HG03520 (cell line): Measurements from ENCODE around the gene TFEB.

Experiments used
- ATAC-seq: cut with Tn5 transposase; IDR thresholded peaks from one replicate; pipeline ENCODE4 v1.9.1; 2021; ENCODE audit warnings: mild to moderate bottlenecking, moderate library complexity; ENCODE audit not compliant: unreplicated experiment

The TFEB gene

DNA sequence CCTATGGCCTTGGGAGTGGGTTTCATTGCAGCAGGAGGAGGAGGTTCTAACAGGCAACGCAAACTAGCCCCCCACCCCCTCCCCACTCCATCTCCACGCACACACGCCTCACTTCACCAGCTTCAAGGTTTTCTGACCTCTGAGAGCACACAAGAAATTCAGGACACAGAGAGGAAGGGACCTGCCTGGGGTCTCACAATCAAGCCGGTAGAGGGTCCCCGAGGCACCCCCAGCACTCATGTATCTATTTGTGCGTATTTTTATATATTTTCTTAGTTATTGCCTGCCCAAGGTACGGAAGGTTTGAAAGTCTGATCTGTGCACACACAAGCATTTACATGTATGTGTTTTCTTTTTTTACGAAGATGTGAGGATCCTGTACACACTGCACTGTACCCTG, 80.2 kb downstream of the TFEB start:
- ATAC-seq, result no peak

DNA sequence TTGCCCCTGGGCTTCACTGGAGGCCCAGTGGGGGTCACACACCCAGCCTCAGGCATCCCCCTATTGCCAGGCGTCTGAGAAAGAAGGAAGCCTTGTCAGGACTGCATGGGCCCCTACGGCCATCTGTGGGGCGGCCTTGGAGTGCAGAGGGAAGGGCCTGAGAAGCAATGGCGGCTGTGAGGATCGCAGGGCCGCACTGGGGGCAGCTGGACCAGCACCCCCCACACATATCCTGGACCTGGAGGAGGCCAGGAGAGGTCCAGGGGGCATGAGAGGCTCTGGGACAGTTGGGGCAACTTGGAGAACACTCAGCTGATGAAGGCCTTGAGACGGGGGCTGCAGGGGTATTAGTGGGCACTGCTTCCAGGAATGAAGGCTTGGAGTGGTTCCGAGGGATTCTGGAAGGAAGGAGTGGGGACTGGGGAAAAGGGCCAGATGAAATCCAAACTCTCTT, 80.7 kb downstream of the TFEB start:
- no peak for ATAC-seq

DNA sequence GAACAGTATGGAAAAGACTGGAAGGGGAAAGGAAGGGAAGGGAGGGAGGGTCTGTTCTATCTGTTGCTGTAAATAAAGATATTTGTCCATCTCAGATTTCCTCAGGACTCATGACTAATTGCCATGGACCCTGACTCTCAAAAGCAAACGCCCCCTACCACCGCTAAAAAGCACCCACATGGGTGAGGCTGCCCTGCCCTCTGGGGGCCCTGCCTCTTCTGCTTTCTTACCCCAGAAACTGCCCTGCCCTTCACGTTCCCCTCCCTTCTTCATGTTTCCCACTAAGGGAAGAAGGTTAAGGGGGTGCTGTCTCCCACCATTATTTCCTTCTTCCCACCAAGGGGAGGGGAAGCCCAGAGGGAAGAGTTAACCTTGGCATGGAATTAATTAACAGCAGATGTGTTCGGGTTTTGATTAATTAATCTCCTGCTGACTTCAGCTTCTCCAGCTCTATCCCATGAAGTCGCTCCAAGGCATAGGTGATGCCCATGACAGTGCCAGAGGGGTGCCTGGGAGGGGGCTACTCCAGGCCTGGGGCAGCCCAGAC, 81.2 kb downstream of the TFEB start:
- ATAC-seq, result no peak

DNA sequence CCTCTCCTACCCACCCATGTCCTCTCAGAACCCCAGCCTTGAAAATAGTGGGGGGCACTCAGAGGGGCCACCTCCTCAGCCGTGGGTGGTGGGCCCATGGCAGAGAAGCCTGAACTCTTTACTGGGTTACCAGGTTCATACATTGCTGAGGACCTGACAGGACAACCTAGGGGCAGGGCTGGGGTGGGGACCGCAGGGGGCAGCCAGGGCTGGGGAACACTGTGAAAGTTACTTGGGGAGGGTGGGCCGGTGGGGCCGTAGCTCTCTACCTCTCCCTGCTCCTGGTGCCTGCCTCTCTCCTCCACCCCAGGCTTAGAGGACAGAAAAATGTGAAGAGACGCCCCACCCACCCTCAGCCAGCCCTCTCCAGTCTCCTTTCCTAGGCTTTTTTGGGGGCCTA, 81.7 kb downstream of the TFEB start:
- ATAC-seq, result no peak

DNA sequence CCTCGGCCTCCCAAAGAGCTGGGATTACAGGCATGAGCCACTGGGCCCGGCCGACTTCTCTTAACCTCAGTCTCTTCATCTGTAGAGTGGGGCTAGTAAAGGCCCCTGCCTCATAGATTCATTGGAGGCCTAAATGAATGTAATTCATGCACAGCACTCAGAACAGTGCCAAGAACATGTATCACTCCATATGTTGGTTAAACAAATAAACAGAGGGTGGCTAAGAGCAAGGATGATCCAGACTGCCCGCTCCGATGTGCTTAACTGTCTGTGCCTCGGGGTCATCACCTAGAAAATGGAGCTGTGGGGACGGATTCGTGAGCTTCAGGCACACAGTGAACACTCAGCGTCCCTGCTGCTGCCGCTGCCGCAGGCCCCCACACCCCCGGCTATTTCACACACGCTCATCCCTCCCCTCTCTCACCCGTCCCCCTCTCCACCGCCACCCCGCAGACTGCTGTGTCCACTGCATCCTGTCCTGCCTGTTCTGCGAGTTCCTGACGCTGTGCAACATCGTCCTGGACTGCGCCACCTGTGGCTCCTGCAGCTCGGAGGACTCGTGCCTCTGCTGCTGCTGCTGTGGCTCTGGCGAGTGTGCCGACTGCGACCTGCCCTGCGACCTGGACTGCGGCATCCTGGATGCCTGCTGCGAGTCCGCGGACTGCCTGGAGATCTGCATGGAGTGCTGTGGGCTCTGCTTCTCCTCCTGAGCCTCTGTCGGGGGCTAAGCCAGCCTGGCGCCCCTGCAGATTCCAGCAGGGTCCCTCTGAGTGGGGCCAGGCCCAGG, 82.3 kb downstream of the TFEB start:
- no peak for ATAC-seq

DNA sequence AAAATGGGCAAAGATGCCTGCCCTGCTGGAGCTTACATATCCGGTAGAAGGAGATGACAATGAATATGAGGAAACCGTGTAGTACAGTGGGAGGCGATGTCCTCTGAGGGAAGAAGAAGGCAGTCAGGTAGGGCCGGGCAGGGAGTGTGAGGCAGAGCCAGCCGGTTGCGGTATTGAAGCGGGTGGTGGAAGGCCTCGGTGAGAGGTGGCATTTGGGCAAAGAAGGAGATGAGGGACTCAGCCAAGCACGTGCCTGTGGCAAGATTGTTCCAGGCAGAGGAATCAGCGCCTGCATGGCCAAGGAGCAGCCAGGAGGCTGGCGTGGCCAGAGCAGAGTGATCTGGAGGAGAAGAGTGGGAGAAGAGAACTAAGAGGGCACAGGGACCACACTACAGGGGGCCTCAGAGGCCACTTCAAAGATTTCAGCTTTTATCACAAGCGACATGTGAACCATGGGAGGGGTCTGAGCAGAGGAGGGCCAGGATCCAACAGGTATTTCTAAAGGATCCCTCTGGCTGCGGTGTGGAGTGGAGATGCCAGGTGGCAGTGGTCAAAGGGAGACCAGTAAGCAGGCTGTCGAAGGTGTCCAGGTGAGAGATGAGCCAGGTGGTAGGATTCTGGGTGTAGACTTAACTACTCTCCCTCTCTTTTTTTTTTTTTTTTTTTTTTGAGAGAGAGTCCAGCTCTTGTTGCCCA, 83.3 kb downstream of the TFEB start:
- no peak for ATAC-seq

DNA sequence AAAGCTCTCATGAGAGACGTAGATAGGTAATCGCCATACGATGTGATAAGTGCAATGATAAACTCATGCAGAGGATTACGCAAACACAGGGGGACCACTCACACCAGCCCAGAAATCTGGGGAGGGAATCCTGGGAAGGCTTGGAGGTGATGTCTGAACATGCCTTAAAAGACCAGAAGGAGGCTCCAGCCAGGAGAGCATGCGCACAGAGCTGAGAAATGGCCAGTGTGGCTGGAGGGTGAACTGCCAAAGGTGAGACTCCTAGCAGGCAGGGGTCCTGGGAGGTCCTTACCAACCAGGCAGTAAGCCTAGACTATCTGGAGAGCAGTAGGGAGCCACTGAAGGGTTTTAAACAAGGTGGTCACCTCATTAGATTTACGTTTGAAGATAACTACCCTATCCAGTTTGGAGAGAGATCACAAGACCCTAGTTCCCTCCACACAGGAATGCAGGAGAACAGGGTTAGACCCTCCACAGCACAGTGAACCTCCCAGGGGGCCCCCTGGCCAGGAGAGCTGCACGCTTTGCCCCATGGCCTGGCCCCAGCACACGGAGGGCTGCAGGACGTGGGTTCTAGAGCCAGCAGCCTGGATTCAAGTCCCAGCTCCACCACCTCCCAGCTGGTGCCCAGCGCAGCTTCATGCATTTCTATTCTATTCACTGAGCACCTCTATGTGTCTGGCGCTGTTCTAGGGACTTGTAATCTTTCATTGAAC, 84.0 kb downstream of the TFEB start:
- ATAC-seq, result no peak

DNA sequence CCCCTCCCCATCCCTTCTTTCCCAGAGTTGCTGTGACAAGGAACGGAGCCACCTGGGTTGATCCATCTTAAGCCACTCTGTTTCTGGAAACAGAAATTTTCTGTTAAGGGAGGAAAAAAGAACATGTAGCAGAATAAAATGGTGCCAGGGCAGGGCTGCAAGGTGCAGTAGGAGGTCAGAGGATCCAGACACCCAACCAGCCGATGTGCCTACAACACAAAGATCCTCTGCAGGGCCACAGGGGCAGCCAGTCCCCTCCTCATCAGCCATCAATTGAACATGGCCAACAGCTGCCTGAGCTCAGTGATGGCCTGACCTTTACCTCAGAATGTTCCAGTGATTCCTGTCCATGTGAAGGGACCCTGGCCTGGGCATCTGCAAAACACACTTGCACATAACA, 85.3 kb downstream of the TFEB start:
- no peak for ATAC-seq

DNA sequence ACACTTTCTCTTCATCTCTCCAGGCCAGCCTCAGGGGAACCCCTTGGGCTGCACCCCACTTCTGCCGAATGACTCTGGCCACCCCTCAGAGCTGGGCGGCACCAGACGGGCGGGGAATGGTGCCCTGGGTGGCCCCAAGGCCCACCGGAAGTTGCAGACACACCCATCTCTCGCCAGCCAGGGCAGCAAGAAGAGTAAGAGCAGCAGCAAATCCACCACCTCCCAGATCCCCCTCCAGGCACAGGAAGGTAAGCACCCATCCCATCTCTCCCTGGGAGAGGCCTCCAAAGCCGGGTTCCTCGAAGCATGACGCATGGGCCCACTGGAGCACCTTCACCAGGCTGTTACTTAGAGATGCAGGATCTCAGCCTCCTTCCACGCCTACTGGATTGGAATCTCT, 85.8 kb downstream of the TFEB start:
- no peak for ATAC-seq

DNA sequence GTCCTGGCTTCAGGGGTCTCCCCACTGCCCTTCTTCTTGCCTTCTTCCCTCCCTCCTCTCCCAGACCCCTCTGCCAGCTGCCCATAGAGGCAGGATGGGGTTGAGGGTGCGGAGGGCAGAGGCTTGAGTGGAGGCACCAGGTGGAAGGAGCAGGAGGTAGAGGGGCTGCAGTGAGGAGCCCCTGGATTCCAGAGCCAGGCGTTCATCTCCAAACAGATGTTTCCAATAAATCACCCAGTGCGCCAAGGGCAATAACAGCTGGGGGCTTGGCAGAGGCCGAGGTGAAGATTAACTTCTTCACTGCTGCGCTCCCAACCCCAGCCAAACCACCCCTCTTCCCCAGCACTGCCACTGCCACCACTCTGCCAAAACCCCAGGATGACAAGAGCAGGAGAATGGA, 86.5 kb downstream of the TFEB start:
- no peak for ATAC-seq

DNA sequence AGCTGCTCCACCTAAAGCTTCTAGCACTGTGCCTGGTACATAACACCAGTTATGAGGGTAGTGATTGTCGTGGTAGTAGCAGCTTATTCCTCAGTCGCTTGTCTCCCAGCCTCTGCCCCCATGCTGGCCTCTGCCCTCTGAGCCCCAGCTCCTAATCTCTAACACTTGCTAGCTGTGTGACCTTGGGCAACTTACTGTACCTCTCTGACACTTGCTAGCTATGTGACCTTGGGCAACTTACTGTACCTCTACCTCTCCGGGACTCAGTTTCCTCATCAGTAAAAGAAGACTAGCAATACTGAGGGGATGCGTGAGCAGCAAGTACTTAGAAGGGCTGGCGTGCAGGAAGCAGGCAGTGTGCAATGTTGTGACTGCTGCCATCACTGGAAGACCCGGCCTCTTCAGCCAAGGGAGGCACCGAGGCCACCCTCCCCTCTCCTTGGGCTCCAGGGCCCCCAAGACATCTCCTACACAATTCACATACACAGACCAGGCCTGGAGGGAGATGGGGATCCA, 87.3 kb downstream of the TFEB start:
- no peak for ATAC-seq

DNA sequence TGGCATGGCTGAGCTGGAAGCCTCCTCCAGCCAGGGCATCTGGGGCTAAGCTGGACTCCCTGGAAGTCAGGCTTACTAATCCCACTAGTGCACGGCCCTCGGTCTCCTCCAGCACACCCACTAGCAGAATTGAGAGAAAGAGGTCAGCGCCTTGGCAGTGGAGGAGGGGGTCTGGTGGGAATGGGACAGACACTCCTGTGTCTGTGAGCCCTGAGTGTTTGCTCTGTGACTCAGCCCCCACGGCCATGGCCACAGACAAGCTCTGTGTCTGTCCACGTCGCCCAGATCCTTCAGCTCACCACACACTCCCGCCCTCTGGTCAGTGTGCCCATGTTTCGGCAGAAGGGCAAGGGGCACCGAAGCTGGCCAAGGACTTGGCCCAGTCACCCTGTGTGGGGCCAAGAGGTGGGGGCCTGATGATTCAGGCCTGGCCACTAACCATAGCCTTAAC, 88.3 kb downstream of the TFEB start:
- ATAC-seq, result no peak

DNA sequence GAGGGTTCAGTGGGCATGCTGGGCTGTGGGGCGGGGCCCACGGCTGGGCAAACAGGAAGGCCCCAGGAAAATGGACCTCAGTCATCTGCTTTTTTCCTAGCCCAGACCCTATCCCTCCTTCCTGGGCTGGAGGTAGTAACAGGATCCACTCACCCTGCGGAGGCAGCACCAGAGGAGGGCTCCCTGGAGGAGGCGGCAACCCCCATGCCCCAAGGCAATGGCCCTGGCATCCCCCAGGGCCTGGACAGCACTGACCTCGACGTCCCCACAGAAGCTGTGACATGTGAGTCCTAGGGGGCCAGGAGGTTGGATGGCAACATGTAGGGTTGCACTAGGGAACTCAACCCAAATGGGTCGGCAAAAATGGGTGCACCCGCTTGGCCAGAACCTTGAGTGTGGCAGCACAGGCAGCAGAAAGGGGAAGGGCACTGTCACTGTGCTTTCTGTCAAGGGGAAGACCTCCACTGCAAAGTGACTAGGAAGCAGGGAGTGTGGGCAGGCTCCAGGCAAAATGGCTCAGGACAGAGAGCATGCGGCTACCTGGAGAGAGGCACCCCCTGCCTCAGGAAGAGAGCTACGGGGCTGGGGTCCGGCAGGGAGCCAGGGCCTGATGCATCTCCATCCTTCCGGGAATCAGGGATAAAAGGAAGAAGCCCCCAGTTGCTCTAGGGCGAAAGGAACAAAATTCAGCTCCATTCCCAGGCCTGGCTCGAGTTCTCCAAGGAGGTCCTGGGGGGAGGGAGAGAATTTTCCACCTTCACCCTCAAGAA, 89.2 kb downstream of the TFEB start:
- ATAC-seq, result no peak

DNA sequence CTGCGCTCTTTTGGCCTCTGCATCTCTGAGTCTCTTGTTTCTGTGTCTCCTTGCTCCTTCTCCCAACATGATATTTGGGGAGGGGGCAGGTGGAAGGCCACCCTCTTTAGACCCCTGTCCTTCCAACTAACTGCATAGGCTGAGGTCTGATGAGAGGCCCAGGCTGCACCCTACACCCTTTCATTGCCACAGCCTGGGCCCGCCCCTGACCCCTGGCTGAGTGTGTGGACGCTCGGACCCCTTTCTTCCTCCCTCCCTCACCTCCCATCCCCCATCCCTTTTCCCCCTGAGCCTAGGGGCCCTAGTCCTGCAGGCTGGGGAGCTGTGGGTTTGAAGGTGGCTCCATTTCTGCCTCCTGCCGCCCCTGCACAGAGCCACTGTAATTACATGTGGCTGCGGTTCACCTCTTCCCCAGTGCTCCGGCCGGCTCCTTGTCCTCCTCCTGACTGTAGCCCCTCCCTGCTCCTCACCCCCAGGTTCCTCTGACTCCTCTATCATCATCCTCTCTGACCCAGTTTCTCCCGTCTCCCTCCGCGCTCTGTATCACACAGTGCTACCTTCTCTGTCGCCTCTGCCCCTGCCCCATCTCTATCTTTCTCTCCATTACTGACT, 90.3 kb downstream of the TFEB start:
- ATAC-seq, result no peak

DNA sequence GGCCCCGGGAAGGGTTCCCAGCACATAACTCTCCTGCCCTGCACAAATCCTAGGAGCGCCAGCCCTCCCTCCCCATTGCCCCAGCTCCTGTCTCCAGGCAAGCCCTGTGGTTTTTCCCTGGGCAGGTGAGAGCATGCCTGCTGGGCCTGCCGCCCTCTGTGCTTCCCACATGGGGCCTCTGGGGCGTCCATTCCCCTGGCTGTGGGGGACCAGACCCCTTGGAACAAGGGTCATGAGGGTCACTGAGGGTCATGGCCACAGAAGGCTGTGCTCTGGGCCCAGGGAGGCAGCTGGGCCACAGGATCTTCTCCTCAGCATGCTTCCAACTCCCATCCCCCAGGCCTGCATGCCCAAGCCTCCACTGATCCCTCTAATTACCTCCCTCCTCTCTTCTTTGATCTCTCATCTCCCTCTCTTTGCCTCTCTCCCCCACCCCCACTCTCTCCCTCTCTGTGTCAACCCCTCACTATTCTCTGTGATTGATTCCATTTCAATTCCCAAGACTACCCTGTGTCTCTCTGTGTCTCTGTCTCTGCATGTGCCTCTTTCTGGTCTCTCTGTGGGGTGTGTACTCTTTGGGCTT, 91.0 kb downstream of the TFEB start:
- no peak for ATAC-seq

DNA sequence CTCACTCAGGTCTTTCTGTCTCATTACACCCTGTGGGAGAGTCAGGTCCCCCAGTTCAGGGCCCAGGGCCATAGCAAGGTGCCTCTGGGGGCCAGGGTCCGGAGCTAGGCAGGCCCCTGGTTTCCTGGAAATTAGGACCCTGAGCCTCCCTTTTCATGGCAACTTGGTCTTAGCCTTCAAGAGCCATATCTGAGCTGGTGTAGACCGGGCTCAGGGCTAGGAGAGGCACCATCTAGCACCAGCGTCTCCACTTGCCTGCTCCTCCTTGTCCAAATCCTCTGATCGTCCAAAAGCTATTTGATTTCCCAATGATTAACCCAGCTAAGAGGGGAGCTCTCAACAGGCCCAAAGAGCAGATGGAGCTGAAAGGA, 91.5 kb downstream of the TFEB start:
- no peak for ATAC-seq

DNA sequence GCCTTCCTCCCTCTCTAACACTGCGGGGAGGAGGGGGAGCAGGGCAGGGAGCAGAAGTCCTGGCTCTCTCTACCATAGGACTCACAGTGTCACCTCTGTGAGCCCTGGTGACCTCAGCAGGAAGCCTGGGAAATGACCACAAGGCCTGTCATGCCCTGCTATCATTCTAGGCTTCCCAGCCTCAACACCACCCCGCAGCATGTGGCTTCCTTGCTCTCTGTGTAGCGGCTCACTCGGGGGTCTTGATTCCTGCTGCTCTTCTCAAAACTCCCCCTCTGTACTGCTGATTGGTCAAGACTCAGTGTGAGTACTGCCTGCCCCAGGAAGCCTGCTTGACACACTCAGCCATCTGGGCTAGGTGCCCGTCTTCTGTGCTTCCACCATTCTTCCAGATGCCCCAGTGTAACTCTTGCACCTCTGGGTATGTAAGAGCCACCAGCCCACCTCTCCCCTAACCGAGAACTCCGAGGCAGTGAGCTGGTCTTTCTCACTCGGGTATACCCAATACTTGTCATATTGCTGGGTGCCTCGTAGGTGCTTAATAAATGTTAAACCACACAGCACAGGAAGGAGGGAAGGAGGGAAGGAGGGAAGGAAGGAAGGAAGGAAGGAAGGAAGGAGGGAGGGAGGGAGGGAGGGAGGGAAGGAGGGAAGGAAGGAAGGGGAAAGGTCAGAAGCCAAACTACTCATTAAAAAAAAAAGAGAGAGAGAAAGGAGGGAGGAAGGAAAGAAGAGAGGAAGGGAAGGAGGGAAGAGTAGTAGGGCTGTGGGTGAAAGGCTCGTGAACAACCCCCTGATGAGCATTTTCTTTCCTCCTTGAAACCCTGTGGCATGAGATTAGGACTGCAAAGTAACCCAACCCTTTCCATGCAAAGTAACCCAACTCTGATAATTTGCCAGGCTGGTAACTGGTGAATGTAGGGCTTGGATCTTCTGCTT, 92.2 kb downstream of the TFEB start:
- ATAC-seq, result no peak

DNA sequence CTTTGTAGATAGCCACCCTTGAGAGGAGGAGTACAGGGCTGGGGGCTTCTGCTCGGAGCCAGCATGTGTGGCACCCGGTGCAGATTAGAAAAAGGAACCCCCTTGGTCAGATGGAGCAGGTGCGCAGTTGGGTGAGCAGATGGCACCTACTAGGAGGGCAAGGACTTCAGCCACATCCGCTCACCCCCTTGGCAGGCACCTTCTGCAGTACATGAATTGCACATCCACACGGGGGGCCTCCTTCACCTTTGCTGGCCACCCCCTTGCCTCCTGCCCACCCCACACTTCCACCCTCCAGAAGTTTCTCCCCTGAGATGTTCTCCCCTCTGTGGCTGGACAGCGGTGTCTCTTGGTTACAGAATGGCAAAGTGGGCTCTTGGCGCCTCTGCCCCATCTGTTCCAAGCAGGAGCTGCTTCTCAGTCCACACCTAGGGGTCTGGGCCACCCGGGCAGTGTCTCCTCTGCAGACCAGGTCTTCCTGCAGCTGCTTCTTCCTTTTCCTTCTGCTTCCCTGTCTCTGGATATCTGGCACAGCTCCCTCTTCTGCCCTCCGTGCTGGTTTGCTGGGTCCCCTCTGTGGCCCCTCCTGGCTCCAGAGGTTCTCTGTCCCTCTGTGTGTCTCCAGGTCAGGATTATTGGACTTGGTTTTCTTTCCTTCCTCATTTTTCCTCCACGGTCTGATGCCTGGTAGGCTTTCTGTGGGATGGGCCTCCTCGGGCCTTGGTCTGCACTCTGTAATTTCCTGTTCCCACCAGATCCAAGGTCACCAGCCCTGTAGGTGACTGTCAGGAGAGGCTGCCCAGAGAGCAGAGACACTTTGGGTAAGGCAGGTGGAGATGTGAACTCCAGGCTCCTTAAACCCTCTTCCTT, 93.1 kb downstream of the TFEB start:
- ATAC-seq, result no peak
